Measurements from ENCODE around the gene SYDE2. TPM values are rescaled to one million over a fixed set of nuclear protein-coding genes. Genes with fewer than 3 reads are reported as not detected.

SYDE2 gene
- polyA plus RNA-seq, 2 of the 4 experiments (the other 2 are of a cell fraction), result 0.92 to 2.6 TPM

- no peak for FAIRE-seq
- ChIA-PET CTCF (interaction anchor here (1.6 kb wide), 1 partner anchor 15 kb away, joined by 5 read pairs; no protein-coding TSS in a partner anchor), POLR2A (no interaction called here)
- TF ChIP-seq ZC3H11A (IDR thresholded peaks at IDR 0.05) (no peak), BHLHE40 (IDR thresholded peaks at IDR 0.05; ENCODE audit: low read depth, low read length) (no peak), RAD21 (conservative IDR thresholded peaks at IDR 0.05 in 1 of 2, IDR thresholded peaks at IDR 0.05 in 1 of 2) (no peak), HOXA7 (CRISPR knock-in tag; IDR thresholded peaks at IDR 0.05) (no peak), MAX (IDR thresholded peaks at IDR 0.05) (no peak), RNF2 (IDR thresholded peaks at IDR 0.05; ENCODE audit: borderline replicate concordance, low read depth) (no peak), NPAS2 (CRISPR knock-in tag; IDR thresholded peaks at IDR 0.05; ENCODE audit: borderline replicate concordance) (no peak), FOXS1 (CRISPR knock-in tag; IDR thresholded peaks at IDR 0.05) (no peak), RARB (CRISPR knock-in tag; IDR thresholded peaks at IDR 0.05) (no peak), HDAC2 (IDR thresholded peaks at IDR 0.05) (no peak), NR3C1 (IDR thresholded peaks at IDR 0.05) (no peak), RCOR1 (IDR thresholded peaks at IDR 0.05; ENCODE audit: low read depth, low read length) (no peak), E2F6 (IDR thresholded peaks at IDR 0.05; ENCODE audit: borderline replicate concordance, low read depth) (no peak), ZFP36 (IDR thresholded peaks at IDR 0.05; ENCODE audit: borderline replicate concordance, partially characterized antibody) (no peak), POLR2AphosphoS2 (conservative IDR thresholded peaks at IDR 0.05; ENCODE audit: low read length) (no peak), SMC3 (IDR thresholded peaks at IDR 0.05) (no peak)
- no peak overlapping the region for H3K4me3 ChIP-seq
- no peak overlapping the region for H3K27ac ChIP-seq
- no peak overlapping the region for H3K4me2 ChIP-seq
- H3K4me1 ChIP-seq, result no peaks in the 10 kb centered on the region
- ATAC-seq, result no peak
- no peaks in the 10 kb centered on the region for H3K9me3 ChIP-seq
- no peak for DNase-seq (ENCODE audit: low read depth in 1 of 2, low spot score in 1 of 2)
Observed at GRCh38 chr1:85224295-85224694, 23.5 kb upstream of the SYDE2 start.

- Histone ChIP-seq H3K27ac (no peak overlapping the region), H3K9me3 (no peaks in the 10 kb centered on the region), H3K4me2 (no peak overlapping the region), H3K4me3 (no peak overlapping the region), H3K4me1 (no peaks in the 10 kb centered on the region)
- DNase-seq (ENCODE audit: low read depth in 1 of 2, low spot score in 1 of 2), result no peak
- ChIA-PET POLR2A (no interaction called here), CTCF (interaction anchor here (0.6 kb wide), 1 partner anchor 74 kb away, joined by 3 read pairs; no protein-coding TSS in a partner anchor)
- FAIRE-seq, result no peak
- 55% methylated on average over 5 of the region's 5 CpGs for WGBS (ENCODE audit: missing lambda C conversion rate)
- TF ChIP-seq EHF (CRISPR knock-in tag; IDR thresholded peaks at IDR 0.05), result no peak
- no peak for TF ChIP-seq JUNB (IDR thresholded peaks at IDR 0.05)
- ATAC-seq, result no peak
Observed at GRCh38 chr1:85223334-85223733, 22.5 kb upstream of the SYDE2 start.

GRCh38 chr1:85220756-85221201, 20.0 kb upstream of the SYDE2 start:
- no peak for TF ChIP-seq MAX (IDR thresholded peaks at IDR 0.05)
- no peak for TF ChIP-seq ZSCAN20 (CRISPR knock-in tag; IDR thresholded peaks at IDR 0.05)
- no peak for TF ChIP-seq CTCF (IDR thresholded peaks at IDR 0.05)
- TF ChIP-seq MAZ (IDR thresholded peaks at IDR 0.05; ENCODE audit: borderline replicate concordance, low read depth, low read length), result no peak
- TF ChIP-seq CBX2 (IDR thresholded peaks at IDR 0.05; ENCODE audit: borderline replicate concordance, low read depth), result no peak
- no peak for TF ChIP-seq JUNB (IDR thresholded peaks at IDR 0.05)
- no peak for TF ChIP-seq FOSL2 (IDR thresholded peaks at IDR 0.05)
- no peak for TF ChIP-seq FOSL2 (CRISPR knock-in tag; IDR thresholded peaks at IDR 0.05)
- no peak for TF ChIP-seq EHF (CRISPR knock-in tag; IDR thresholded peaks at IDR 0.05)
- no peak for TF ChIP-seq NPAS2 (CRISPR knock-in tag; IDR thresholded peaks at IDR 0.05; ENCODE audit: borderline replicate concordance)
- TF ChIP-seq TFCP2L1 (CRISPR knock-in tag; IDR thresholded peaks at IDR 0.05), result no peak
- TF ChIP-seq FOXS1 (CRISPR knock-in tag; IDR thresholded peaks at IDR 0.05), result no peak
- TF ChIP-seq RARB (CRISPR knock-in tag; IDR thresholded peaks at IDR 0.05), result no peak
- no peak for TF ChIP-seq SREBF2 (IDR thresholded peaks at IDR 0.05)
- TF ChIP-seq ZC3H11A (IDR thresholded peaks at IDR 0.05), result no peak
- no peak for TF ChIP-seq HEYL (CRISPR knock-in tag; IDR thresholded peaks at IDR 0.05)
- TF ChIP-seq HMGXB4 (CRISPR knock-in tag; IDR thresholded peaks at IDR 0.05; ENCODE audit: borderline replicate concordance), result no peak
- TF ChIP-seq BHLHE40 (IDR thresholded peaks at IDR 0.05; ENCODE audit: low read depth, low read length), result no peak
- POLR2A ChIA-PET, result no interaction called here
- Histone ChIP-seq H3K4me3 (no peak overlapping the region), H3K9me3 (no peaks in the 10 kb centered on the region), H3K4me1 (no peaks in the 10 kb centered on the region), H3K4me2 (no peak overlapping the region), H3K27ac (no peak overlapping the region)
- ATAC-seq, result no peak
- CTCF ChIA-PET, result interaction anchor here (1.3 kb wide), 1 partner anchor 10 kb away, joined by 5 read pairs; no protein-coding TSS in a partner anchor
- FAIRE-seq, result no peak
- DNase-seq (ENCODE audit: low read depth in 1 of 2, low spot score in 1 of 2), result no peak
- 54% methylated on average over 7 of the region's 7 CpGs for WGBS (ENCODE audit: missing lambda C conversion rate)
